Esophagus mucosa (tissue), 1 donor: ENCODE results near the gene PHF23. TPM values are rescaled to one million over a fixed set of nuclear protein-coding genes. Genes with fewer than 3 reads are reported as not detected.

ENCODE experiments used
- ATAC-seq: fragments of 200-7000 bp; cut with Tn5 transposase; one replicate; pipeline ENCODE4 v1.9.1; 2020
- total RNA-seq: library from RNA; stranded (reverse); gene quantifications from one replicate; pipeline ENCODE4 v1.2.4, GENCODE V29; 2023
- donor health status: DM: yes; HTN: yes; CAD: no.

Gene PHF23
- total RNA-seq, 1 donor from 2014 or later = 33.6 TPM

- peak; percentile 70 for ATAC-seq
Observed at GRCh38 chr17:7219812-7220592, 19.3 kb downstream of the PHF23 start, which contains the start of the genes ACADVL and DLG4. ACADVL (plus strand) TSS chr17:7219938; CDS start chr17:7219985, 47 bp downstream. DLG4 (minus strand) TSS chr17:7219836.

DNA sequence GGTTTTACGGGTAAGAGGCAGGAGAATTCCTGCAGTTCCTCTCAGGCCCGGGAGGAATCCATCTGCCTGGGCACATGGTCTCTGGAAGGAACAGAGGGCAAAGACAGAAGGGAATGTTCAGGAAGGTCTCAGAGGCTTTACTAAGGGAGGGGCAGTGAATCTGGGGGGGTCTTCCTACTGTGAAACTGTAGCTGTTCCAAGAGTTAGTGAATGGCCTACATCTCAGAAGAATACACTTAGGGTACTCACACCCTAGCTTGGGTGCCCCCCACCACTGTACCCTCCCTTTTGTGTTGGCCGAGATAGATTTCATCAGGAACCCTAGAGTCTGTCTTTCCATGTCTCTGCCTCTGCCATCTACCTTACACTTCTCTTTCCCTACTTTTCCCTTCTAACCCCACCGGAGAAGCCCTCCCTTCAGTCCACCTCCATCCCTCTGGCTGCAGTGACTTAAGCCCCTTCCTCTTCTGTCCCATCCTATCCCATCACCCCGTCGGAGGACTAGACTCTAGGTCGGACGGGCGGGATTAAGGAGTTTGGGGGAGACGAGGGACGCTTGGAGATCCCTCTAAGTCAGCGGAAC, 19.9 kb downstream of the PHF23 start:
- ATAC-seq = no peak

DNA sequence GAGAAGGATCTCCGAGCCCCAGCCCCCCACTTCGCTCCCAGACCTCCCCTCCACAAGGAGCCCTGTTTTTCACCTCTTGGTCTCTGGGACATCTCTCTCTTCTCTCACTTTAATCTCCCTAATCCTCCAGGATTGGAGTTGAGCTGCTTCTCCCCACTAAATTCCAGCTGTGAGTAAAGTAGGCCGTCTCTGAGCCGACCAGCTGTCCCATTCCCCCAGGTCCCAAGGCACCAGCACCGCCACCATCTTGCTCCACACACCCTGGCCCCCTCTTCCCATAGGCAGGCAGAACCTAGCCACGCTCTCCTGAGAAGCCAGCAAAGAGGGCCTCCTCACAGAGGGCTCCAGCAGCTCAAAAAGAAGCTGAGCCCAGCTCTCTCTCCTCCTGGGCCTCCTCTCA, 20.5 kb downstream of the PHF23 start:
- ATAC-seq = no peak

DNA sequence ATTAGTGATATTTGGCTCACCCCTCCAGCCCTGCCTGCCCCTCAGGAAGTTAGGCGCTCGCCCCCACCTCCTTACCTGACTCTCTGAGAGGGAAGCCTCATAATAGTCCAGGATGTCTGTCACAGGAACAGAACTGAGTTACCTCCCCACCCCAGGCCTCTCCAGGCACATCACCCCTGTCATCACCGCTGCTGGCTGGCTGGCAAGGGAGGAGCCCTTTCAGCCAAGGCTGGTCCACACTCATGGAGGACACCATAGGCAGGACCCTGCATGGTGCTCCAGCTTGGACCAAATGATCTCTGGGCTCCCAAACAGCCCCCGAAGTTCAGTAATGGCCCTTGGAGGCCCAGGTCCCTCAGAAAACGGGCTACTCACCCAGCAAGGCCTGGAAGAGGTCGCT, 21.1 kb downstream of the PHF23 start:
- ATAC-seq = no peak

- ATAC-seq = no peak
Observed at GRCh38 chr17:7217113-7217987, 21.9 kb downstream of the PHF23 start.

DNA sequence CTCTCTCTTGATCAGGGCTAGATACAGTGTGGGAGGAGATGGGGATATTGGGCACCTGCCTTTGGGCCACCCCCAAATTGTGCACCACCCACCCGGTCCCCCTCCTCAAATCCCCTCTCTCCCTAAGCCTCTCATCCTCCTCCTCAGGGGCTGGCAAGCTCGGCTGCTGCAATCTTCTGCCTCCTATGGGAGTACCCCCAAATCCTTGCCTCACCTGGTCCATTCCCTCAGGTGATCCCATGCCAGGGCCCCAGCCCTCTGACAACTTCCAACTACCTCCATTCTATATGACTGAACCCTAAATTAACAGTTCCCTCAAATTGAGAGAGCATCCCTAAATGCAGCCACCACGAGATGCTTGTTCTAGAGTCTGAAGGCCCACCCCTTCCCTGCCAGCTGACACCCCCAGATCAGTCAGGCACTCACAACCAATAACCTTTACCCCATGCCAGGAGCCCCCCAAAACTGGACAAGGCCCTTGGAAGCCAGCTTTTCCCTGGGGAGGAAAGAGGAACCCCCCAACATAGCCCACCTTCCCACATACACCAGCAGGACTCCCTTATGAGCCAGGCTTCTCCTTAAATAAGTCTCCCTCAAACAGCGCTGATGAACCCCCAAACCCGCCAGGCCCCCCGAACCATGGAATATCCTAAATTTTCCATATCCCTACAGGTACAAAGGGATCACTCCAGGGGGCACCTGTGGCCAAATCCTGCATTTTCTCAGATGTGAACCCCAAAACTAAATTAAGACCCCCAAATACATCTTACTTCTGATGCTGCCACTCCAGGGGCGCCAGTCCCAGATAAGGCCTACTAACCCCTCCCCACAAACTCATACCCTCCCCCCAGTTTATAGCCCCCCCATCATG, 22.8 kb downstream of the PHF23 start:
- ATAC-seq = no peak

- ATAC-seq = no peak
Observed at GRCh38 chr17:7215652-7216180, 23.5 kb downstream of the PHF23 start.

- ATAC-seq = no peak
Observed at GRCh38 chr17:7215136-7215638, 24.1 kb downstream of the PHF23 start.

DNA sequence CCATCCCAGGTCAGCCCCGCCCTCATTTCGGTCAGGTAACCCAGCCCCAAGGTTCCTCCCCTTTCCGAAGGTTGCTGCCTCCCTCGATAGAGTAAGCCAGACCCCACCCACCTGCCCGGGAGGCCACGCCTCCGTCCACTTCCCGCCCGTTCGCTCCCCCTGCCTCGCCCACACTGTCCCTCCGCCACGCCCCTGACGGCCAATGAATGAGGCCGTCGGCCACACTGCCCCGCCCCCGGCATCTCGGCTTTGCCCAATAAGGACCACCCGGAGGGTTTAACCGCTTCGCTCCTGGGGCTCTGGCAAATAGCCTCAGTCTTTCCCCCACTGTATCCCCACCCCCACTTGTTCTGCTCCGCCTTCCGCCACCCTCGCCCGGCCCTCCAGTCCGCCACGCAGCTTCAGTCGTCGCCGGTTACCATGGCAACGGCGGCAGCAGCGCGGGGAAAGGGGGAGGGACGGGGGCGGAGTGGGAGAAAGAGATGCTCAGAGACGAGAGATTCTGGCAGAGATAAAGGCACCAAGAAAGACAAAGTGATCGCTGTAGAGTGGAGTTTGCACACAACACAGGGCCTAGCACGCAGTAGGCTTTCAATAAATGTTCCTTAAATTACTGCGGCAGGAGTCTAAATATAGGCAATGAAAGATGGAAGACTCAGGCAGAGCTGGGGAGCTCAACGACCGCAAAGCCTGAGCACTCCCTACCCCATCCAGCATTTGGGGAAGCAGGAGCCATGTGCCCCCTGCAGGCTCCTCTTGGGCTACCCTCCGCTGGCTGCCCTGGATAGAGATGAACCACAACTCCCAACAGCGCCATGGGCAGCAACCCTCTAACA, 24.7 kb downstream of the PHF23 start:
- peak; percentile 81 for ATAC-seq

- peak; percentile 0 for ATAC-seq
Observed at GRCh38 chr17:7213895-7214299, 25.4 kb downstream of the PHF23 start.

- no peak for ATAC-seq
Observed at GRCh38 chr17:7211491-7212273, 27.6 kb downstream of the PHF23 start.

DNA sequence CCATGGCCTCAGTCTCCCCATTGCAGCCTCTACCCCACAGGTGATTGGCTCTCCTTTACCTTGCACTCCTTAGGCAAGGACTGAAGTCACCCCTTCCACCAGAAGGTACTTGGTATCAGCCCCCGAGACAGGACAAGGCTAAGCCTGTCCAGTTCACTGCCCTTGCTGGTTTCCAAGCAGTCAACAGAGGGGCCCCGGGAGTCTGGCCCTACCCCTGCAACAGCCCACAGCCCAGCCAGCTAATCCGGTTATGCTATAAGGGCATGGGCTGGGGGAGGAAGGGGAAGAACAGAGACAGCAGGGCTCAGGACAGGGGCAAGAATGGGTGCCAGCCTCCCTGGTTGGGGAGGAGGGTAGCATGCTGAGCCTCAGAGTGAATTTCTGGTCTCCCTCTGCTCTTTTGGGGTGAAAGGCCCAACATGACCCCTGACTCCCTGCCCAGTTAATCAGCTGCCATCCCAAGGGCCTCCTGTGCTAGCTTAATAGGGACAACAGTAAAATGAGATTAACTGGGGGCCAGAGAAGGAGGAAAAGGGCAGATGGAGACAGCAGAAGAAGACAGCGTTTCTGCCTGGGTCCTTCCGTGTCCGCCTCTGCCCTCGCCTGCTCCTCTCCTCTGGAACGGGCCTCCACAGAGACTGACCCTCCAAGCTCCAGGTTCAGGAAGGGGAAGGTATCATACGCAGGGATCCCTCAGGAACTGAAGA, 30.4 kb downstream of the PHF23 start:
- no peak for ATAC-seq

DNA sequence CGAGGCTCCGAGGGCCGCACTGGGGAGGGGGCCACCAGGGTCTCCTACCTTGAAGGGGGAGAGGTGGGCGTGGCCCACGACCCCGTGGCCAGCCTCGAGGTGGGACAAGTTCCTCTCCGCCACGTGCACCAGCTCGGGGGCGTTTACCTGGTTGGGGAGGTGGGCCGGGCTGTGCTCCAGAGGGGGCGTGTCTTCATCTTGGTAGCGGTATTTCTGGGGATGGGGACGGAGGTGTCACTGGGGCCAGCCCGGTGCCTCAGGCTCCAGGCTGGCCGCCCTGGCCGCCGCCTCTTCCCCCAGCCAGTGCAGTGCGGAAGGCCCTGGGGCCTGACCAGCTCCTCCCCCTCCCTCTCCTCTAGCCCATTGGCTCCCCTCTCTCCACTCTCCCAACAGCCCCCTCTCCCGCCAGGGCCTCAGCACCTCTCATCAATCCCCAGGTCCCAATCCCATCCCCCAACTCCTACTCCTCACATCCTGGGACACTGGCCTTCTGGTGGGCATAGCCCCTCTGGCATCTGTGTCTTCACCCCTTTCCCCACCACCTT, 31.2 kb downstream of the PHF23 start:
- no peak for ATAC-seq

DNA sequence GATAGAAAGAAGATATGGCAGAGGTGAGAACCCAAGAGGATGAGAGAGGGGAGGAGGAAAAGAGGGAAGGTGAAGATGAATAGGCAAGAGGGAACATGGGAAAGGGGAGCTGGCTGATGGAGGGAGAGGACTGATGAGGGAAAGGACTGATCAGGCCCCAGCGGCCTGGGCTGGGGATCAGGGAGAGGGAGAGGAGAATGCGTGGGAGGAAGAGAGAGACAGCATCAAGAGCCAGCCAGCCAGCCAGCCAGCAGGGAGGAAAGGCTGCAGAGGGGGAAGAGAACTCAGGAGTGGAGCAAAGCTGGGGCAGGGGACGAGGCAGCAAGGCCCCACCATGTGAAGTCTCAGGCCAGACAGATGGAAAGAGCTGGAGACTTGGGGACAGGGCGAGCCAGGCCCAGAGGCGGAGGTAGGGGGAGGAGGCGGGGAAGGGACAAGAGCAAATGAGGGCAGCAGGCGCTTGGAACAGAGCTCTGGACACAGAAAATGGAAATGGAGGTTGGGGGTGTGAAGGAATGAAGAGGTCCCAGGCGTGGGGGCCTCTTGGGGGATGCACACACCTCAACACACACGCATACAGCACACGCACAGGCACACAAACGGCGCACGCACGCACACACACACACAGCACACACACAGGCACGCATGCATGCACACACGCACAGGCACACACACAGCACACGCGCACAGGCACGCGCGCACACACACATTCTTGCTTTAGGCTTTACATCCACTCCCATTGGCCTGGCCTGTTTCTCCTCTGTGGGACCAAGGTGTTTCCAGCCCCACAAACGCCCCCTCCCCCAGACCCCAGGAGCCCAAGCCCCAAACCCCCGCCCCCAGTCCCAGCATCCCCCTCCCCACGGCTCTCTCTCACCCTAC, 31.9 kb downstream of the PHF23 start:
- ATAC-seq = no peak

DNA sequence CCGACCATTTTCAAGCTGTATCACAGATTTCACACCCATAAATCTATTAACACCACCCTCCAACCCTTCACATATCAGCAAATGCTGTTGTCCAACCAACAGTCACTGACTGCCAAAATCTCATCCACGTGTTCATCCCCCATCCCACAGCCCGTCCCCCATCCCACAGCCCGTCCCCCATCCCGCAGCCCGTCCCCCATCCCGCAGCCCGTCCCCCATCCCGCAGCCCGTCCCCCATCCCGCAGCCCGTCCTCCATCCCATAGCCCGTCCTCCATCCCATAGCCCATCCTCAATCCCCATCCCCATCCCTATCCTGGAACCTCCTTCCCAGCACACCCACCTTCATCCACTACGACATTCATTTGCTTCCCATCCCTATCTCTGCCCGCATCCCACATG, 33.7 kb downstream of the PHF23 start:
- no peak for ATAC-seq

DNA sequence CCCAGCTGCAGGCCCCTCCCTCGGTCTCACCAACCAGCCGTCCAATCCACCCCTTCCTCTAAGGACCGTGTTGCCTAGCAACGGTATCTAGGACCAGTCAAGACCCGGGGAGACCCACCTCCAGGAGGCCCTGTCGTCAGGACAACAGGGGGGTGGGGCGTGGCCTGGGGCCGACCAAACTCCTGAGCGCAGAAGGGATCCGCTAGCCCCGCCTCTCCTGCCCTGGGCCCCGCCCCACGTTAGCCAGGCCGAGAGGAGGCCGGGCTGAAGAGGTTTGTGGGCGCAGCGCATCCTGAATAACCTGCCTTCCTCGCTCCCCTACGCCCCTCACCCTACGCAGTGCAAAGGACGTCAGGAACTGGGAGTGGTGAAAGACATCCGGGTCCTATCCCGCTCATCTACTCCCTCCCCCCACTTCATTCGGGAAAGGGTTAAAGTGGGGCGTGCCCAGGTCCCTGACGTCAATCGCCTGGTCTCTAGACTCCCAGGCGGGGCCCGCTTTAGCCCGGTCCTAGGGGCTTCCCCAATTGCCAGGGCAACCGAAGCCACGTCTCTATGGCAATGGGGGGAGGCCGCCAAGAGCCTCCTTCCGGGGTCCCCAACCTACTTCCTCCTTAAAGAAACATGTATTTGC, 34.3 kb downstream of the PHF23 start:
- ATAC-seq = peak; percentile 71

- ATAC-seq = peak; percentile 1
Observed at GRCh38 chr17:7204336-7204735, 34.9 kb downstream of the PHF23 start.
